Measurements from ENCODE around the gene TLR5. TPM values are rescaled to one million over a fixed set of nuclear protein-coding genes. Genes with fewer than 3 reads are reported as not detected.

Gene TLR5
- total RNA-seq, 1 experiment from 2014 or later = 2.5 TPM

GRCh38 chr1:223155153-223155552 lies 12.1 kb upstream of the TLR5 start:
- 0 out of 2 replicates have a peak, but pooled peaks cover 3% of the 10 kb centered on the region for H3K27me3 ChIP-seq (ENCODE audit: insufficient read depth, low read depth)
- no peak overlapping the region for H3K27ac ChIP-seq
- no peak for DNase-seq
- intact Hi-C loops (cut with micrococcal nuclease; ENCODE audit: unreplicated experiment) = no loop called here
- ChIA-PET CTCF (no interaction called here), POLR2A (ENCODE audit: unreplicated experiment) (interaction anchor here (0.6 kb wide), 1 partner anchor 386 kb away, joined by 8 read pairs; no protein-coding TSS in a partner anchor)
- no peaks in the 10 kb centered on the region for H4K20me1 ChIP-seq (ENCODE audit: insufficient read depth)
- no peaks in the 10 kb centered on the region for H3K36me3 ChIP-seq (ENCODE audit: low read depth)
- no peaks in the 10 kb centered on the region for H3K9me2 ChIP-seq (ENCODE audit: insufficient read depth)
- no peak for TF ChIP-seq EZH2 (IDR thresholded peaks at IDR 0.05; ENCODE audit: low read depth)
- TF ChIP-seq CTCF (conservative IDR thresholded peaks at IDR 0.05) = no peak
- no TSS peak for BruUV-seq (replicated peaks)
- H3K4me3 ChIP-seq = no peak overlapping the region
- no peaks in the 10 kb centered on the region for H3K4me1 ChIP-seq (replicated peaks; ENCODE audit: insufficient read depth)
- H2AFZ ChIP-seq = no peak overlapping the region
- no peak overlapping the region for H3K4me2 ChIP-seq
- H3F3A ChIP-seq (ENCODE audit: insufficient read depth, low read depth) = no peaks in the 10 kb centered on the region
- no peaks in the 10 kb centered on the region for H3K79me2 ChIP-seq (ENCODE audit: low read depth)
- H3K9me3 ChIP-seq (ENCODE audit: insufficient read depth, low read depth) = no peaks in the 10 kb centered on the region

GRCh38 chr1:223153177-223154119 lies 10.4 kb upstream of the TLR5 start:
- no TSS peak for BruUV-seq (replicated peaks)
- no peaks in the 10 kb centered on the region for H3K27me3 ChIP-seq (ENCODE audit: insufficient read depth, low read depth)
- POLR2A ChIA-PET (ENCODE audit: unreplicated experiment) = no interaction called here
- CTCF ChIA-PET = no interaction called here
- H3K9me2 ChIP-seq (ENCODE audit: insufficient read depth) = no peaks in the 10 kb centered on the region
- H3K4me3 ChIP-seq = no peak overlapping the region
- H3K36me3 ChIP-seq (ENCODE audit: low read depth) = no peaks in the 10 kb centered on the region
- DNase-seq = no peak
- no peaks in the 10 kb centered on the region for H3K9me3 ChIP-seq (ENCODE audit: insufficient read depth, low read depth)
- H4K20me1 ChIP-seq (ENCODE audit: insufficient read depth) = no peaks in the 10 kb centered on the region
- no peak overlapping the region for H2AFZ ChIP-seq
- H3F3A ChIP-seq (ENCODE audit: insufficient read depth, low read depth) = no peaks in the 10 kb centered on the region
- H3K79me2 ChIP-seq (ENCODE audit: low read depth) = no peaks in the 10 kb centered on the region
- peaks cover 10% of the 10 kb centered on the region for H3K4me1 ChIP-seq (replicated peaks; ENCODE audit: insufficient read depth)
- intact Hi-C loops (cut with micrococcal nuclease; ENCODE audit: unreplicated experiment) = no loop called here
- H3K4me2 ChIP-seq = no peak overlapping the region
- no peak overlapping the region for H3K27ac ChIP-seq
- TF ChIP-seq EZH2 (IDR thresholded peaks at IDR 0.05; ENCODE audit: low read depth) (no peak), CTCF (conservative IDR thresholded peaks at IDR 0.05) (no peak)

GRCh38 chr1:223152399-223152798 lies 9.4 kb upstream of the TLR5 start:
- POLR2A ChIA-PET (ENCODE audit: unreplicated experiment) = interaction anchor here (0.6 kb wide), 1 partner anchor 617 kb away, joined by 3 read pairs; no protein-coding TSS in a partner anchor
- CTCF ChIA-PET = no interaction called here
- intact Hi-C loops (cut with micrococcal nuclease; ENCODE audit: unreplicated experiment) = no loop called here
- H3K4me1 ChIP-seq (replicated peaks; ENCODE audit: insufficient read depth) = peaks cover 10% of the 10 kb centered on the region
- no peak for TF ChIP-seq EZH2 (IDR thresholded peaks at IDR 0.05; ENCODE audit: low read depth)
- TF ChIP-seq CTCF (conservative IDR thresholded peaks at IDR 0.05) = no peak
- no peak overlapping the region for H3K4me3 ChIP-seq
- no peaks in the 10 kb centered on the region for H3K9me2 ChIP-seq (ENCODE audit: insufficient read depth)
- no TSS peak for BruUV-seq (replicated peaks)
- no peaks in the 10 kb centered on the region for H3K36me3 ChIP-seq (ENCODE audit: low read depth)
- no peaks in the 10 kb centered on the region for H3K9me3 ChIP-seq (ENCODE audit: insufficient read depth, low read depth)
- DNase-seq = no peak
- no peak overlapping the region for H3K4me2 ChIP-seq
- no peaks in the 10 kb centered on the region for H3K79me2 ChIP-seq (ENCODE audit: low read depth)
- no peaks in the 10 kb centered on the region for H3F3A ChIP-seq (ENCODE audit: insufficient read depth, low read depth)
- H4K20me1 ChIP-seq (ENCODE audit: insufficient read depth) = no peaks in the 10 kb centered on the region
- no peak overlapping the region for H3K27ac ChIP-seq
- H3K27me3 ChIP-seq (ENCODE audit: insufficient read depth, low read depth) = no peaks in the 10 kb centered on the region
- no peak overlapping the region for H2AFZ ChIP-seq
